ENCODE results near the gene PRDM11.

PRDM11 gene

DNA sequence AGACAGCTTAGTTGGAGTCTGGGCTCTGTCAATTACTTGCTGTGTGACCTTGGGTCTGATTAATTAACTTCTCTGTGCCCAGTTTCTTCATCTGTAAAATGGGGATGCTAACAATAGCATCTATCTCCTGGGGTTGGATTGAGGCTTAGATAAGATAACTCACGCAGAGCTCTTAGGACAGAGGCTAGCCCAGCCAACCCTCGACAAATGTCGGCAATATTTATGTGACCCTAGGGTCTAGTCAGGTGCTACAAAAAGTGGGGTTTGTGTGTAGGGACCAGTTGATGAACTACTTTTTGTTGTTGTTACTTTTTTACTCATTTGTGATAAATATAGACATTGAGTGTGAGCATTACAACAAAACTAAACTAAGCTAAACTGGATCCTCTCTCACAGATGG lies 117.3 kb downstream of the PRDM11 start:
- FAIRE-seq (no peak), DNase-seq (ENCODE audit: insufficient read length, low spot score) (no peak)
- no peak for TF ChIP-seq POLR2A (IDR thresholded peaks at IDR 0.05; ENCODE audit: low read depth, low read length)
- no peak for TF ChIP-seq TAF1 (IDR thresholded peaks at IDR 0.05; ENCODE audit: low read depth, low read length)
- no peak for TF ChIP-seq PAX5 (IDR thresholded peaks at IDR 0.05; ENCODE audit: insufficient read depth, low read length, severe bottlenecking)
- no peak for TF ChIP-seq POLR2AphosphoS5 (IDR thresholded peaks at IDR 0.05; ENCODE audit: low read depth, low read length)
- TF ChIP-seq POU2F2 (IDR thresholded peaks at IDR 0.05; ENCODE audit: low read depth, low read length) = no peak
- TF ChIP-seq SPI1 (IDR thresholded peaks at IDR 0.05; ENCODE audit: low read depth, low read length) = no peak

DNA sequence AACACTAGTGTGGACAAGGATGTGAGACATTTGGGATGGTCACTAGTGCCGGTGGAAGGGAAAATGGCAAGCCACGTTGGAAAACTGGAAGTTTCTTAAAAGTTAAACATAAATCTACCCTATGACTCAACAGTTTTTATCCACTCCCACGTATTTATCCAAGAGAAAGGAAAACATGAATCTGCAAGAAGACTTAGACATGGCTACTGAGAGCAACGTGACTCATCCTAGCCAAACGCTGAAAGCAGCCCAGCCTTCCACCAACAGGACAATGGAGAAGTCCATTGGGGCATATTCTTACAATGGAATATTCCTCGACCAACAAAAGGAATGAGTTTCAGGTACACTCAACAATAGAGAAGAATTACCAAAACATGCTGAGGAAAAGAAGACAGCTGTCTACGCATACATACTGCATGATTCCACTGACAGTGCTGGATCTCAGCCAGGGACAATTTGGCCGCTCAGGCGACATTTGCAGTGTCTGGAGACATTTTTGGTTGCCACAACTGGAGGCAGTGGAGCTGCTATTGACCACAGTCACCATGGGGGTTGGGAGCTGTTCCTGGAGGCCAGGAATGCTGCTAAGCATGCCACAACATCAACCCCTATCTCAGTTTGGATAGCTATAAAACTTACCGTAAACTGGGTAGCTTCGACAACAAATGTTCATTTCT lies 118.5 kb downstream of the PRDM11 start:
- TF ChIP-seq SPI1 (IDR thresholded peaks at IDR 0.05; ENCODE audit: low read depth, low read length) (no peak), TAF1 (IDR thresholded peaks at IDR 0.05; ENCODE audit: low read depth, low read length) (no peak), POLR2AphosphoS5 (IDR thresholded peaks at IDR 0.05; ENCODE audit: low read depth, low read length) (no peak), POLR2A (IDR thresholded peaks at IDR 0.05; ENCODE audit: low read depth, low read length) (no peak), POU2F2 (IDR thresholded peaks at IDR 0.05; ENCODE audit: low read depth, low read length) (no peak), PAX5 (IDR thresholded peaks at IDR 0.05; ENCODE audit: insufficient read depth, low read length, severe bottlenecking) (no peak)
- FAIRE-seq (no peak), DNase-seq (ENCODE audit: insufficient read length, low spot score) (no peak)

- DNase-seq (ENCODE audit: insufficient read length, low spot score) (no peak), FAIRE-seq (no peak)
- TF ChIP-seq TAF1 (IDR thresholded peaks at IDR 0.05; ENCODE audit: low read depth, low read length) = no peak
- no peak for TF ChIP-seq SPI1 (IDR thresholded peaks at IDR 0.05; ENCODE audit: low read depth, low read length)
- TF ChIP-seq POLR2A (IDR thresholded peaks at IDR 0.05; ENCODE audit: low read depth, low read length) = no peak
- no peak for TF ChIP-seq PAX5 (IDR thresholded peaks at IDR 0.05; ENCODE audit: insufficient read depth, low read length, severe bottlenecking)
- no peak for TF ChIP-seq POU2F2 (IDR thresholded peaks at IDR 0.05; ENCODE audit: low read depth, low read length)
- no peak for TF ChIP-seq POLR2AphosphoS5 (IDR thresholded peaks at IDR 0.05; ENCODE audit: low read depth, low read length)
Measured at GRCh38 chr11:45265969-45266675, 119.7 kb downstream of the PRDM11 start.

GRCh38 chr11:45266676-45267020 lies 120.2 kb downstream of the PRDM11 start:
- FAIRE-seq (no peak), DNase-seq (ENCODE audit: insufficient read length, low spot score) (no peak)
- TF ChIP-seq TAF1 (IDR thresholded peaks at IDR 0.05; ENCODE audit: low read depth, low read length) = no peak
- no peak for TF ChIP-seq POU2F2 (IDR thresholded peaks at IDR 0.05; ENCODE audit: low read depth, low read length)
- TF ChIP-seq POLR2AphosphoS5 (IDR thresholded peaks at IDR 0.05; ENCODE audit: low read depth, low read length) = no peak
- TF ChIP-seq PAX5 (IDR thresholded peaks at IDR 0.05; ENCODE audit: insufficient read depth, low read length, severe bottlenecking) = no peak
- no peak for TF ChIP-seq SPI1 (IDR thresholded peaks at IDR 0.05; ENCODE audit: low read depth, low read length)
- TF ChIP-seq POLR2A (IDR thresholded peaks at IDR 0.05; ENCODE audit: low read depth, low read length) = no peak

GRCh38 chr11:45267052-45267451 lies 120.6 kb downstream of the PRDM11 start:
- DNase-seq (ENCODE audit: insufficient read length, low spot score) (no peak), FAIRE-seq (no peak)
- TF ChIP-seq POLR2AphosphoS5 (IDR thresholded peaks at IDR 0.05; ENCODE audit: low read depth, low read length) (no peak), POLR2A (IDR thresholded peaks at IDR 0.05; ENCODE audit: low read depth, low read length) (no peak), POU2F2 (IDR thresholded peaks at IDR 0.05; ENCODE audit: low read depth, low read length) (no peak), PAX5 (IDR thresholded peaks at IDR 0.05; ENCODE audit: insufficient read depth, low read length, severe bottlenecking) (no peak), SPI1 (IDR thresholded peaks at IDR 0.05; ENCODE audit: low read depth, low read length) (no peak), TAF1 (IDR thresholded peaks at IDR 0.05; ENCODE audit: low read depth, low read length) (no peak)

GRCh38 chr11:45267652-45268299 lies 121.3 kb downstream of the PRDM11 start:
- FAIRE-seq (no peak), DNase-seq (ENCODE audit: insufficient read length, low spot score) (no peak)
- TF ChIP-seq POU2F2 (IDR thresholded peaks at IDR 0.05; ENCODE audit: low read depth, low read length) = no peak
- TF ChIP-seq SPI1 (IDR thresholded peaks at IDR 0.05; ENCODE audit: low read depth, low read length) = no peak
- no peak for TF ChIP-seq PAX5 (IDR thresholded peaks at IDR 0.05; ENCODE audit: insufficient read depth, low read length, severe bottlenecking)
- TF ChIP-seq POLR2A (IDR thresholded peaks at IDR 0.05; ENCODE audit: low read depth, low read length) = no peak
- TF ChIP-seq TAF1 (IDR thresholded peaks at IDR 0.05; ENCODE audit: low read depth, low read length) = no peak
- no peak for TF ChIP-seq POLR2AphosphoS5 (IDR thresholded peaks at IDR 0.05; ENCODE audit: low read depth, low read length)

GRCh38 chr11:45269678-45270077 lies 123.2 kb downstream of the PRDM11 start:
- no peak for FAIRE-seq
- TF ChIP-seq TAF1 (IDR thresholded peaks at IDR 0.05; ENCODE audit: low read depth, low read length) (no peak), POU2F2 (IDR thresholded peaks at IDR 0.05; ENCODE audit: low read depth, low read length) (no peak), SPI1 (IDR thresholded peaks at IDR 0.05; ENCODE audit: low read depth, low read length) (no peak), POLR2AphosphoS5 (IDR thresholded peaks at IDR 0.05; ENCODE audit: low read depth, low read length) (no peak), PAX5 (IDR thresholded peaks at IDR 0.05; ENCODE audit: insufficient read depth, low read length, severe bottlenecking) (no peak), POLR2A (IDR thresholded peaks at IDR 0.05; ENCODE audit: low read depth, low read length) (no peak)
- no peak for DNase-seq (ENCODE audit: insufficient read length, low spot score)

DNA sequence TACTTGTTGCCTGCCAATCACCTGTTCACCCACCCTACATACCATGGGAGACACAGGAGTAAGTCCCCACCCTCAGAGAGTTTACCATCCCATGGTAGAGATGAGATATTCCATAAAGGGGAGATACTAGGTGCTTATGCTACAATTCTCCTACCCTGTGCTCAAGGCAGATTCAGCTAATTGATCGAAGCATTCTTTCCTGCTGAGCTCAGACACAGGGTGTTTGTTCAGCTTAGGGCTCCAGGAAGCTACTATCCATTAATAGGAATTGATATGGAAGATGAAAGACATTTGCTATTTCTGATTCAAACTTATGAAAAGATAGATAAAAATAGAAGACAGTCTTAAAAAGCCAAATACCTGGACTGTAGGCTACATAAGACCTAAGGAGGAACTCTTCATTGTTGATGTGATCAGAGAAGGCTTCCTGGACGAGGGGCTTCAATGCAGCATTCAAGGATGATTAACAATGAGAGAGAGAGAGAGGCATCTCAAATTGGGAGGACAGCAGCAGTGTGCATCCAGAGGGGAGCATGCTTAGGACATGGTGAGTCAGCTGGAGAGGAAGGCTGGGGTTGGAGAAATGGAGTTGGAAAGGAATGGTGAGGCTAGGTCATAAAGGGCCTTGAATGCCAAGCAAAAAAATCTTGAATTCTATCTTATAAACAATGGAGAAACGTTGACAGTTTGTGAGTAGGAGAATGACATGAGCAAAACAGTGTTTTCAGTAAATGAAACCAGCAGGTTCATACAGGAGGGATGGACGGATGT lies 124.7 kb downstream of the PRDM11 start:
- TF ChIP-seq POU2F2 (IDR thresholded peaks at IDR 0.05; ENCODE audit: low read depth, low read length) (no peak), POLR2AphosphoS5 (IDR thresholded peaks at IDR 0.05; ENCODE audit: low read depth, low read length) (no peak), POLR2A (IDR thresholded peaks at IDR 0.05; ENCODE audit: low read depth, low read length) (no peak), TAF1 (IDR thresholded peaks at IDR 0.05; ENCODE audit: low read depth, low read length) (no peak), PAX5 (IDR thresholded peaks at IDR 0.05; ENCODE audit: insufficient read depth, low read length, severe bottlenecking) (no peak)
- DNase-seq (ENCODE audit: insufficient read length, low spot score) (no peak), FAIRE-seq (no peak)
